ENCODE results near the gene ACSM3.
"Not testable (repeated sequence)": the region's sequence is repeated elsewhere in the genome, so short reads cannot be mapped to it uniquely, and the experiment has no call there.

ACSM3 gene

DNA sequence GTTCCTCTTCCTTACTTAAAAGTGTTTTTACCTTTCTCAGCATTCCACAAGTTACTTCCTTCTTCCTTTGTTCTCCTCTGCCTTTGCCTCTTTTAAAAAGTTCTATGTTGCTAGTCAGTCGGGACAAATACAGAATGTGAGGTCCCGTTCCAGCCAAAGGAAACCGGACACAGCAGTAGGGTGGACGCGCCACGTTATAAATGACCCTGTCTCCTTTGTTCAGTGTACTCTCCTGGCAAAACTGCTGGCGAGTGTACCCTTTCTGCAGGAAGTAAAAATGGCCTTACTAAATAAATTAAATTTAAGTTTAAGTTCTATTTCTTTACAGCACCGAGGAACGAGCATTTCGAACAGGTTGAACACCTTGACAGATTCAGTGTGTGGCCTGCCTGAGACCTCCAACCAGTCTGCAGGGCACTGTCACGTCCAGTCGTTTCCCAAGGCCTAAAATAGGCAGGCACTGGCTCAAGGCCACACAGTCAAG, 41.9 kb downstream of the ACSM3 start:
- not testable (repeated sequence) for DNase-seq (ENCODE audit: low read depth in 2 of 2)

DNA sequence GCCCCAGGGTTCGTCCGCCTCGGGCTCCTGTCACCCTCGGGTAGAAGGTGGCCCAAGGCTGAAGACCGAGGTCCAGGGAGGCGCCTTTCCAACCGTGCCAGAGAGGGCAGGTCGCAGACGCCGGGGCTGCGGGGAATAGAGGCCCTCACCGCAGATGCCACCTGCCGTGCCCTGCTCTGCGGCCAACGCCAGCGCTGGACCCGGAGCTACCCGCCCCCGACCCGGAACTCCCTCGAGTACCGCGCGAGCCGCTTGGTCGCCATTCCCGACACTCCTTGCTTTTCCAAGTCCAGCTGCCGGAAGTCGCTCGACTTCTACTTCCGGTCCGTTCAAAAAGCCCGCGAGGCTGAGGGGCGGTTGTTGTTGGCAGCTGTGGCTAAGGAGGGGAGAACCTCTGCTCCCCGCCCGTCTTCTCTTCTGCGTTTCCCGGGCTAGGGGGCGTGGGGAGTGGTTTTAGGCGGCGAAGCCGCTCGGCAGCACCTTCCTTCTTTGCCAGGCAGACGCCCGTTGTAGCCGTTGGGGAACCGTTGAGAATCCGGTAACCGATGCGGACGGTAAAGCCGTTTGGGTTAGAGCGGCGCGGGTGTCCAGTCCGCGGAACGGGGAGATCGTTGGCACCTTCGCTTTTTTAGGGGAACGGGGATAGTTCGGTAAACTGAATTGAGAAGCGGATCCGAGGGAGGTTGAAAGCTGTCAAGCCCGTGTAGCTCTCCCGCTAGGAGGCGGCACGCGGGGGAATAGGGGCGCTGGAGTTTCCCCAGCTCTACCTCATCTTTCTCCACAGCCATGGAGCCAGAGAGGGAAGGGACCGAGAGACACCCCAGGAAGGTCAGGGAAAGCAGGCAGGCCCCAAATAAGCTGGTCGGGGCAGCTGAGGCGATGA, 42.6 kb downstream of the ACSM3 start, which contains the start of the genes ERI2 and REXO5:
ERI2 (minus strand) TSS at position 305 of the 883 bp plus-strand sequence; CDS start at position 263, 42 bp downstream.
REXO5 (plus strand) TSS at position 360 of the 883 bp plus-strand sequence; CDS start at position 787, 427 bp downstream.
- DNase-seq (ENCODE audit: low read depth in 2 of 2), result peak; percentile 51 to 62

DNA sequence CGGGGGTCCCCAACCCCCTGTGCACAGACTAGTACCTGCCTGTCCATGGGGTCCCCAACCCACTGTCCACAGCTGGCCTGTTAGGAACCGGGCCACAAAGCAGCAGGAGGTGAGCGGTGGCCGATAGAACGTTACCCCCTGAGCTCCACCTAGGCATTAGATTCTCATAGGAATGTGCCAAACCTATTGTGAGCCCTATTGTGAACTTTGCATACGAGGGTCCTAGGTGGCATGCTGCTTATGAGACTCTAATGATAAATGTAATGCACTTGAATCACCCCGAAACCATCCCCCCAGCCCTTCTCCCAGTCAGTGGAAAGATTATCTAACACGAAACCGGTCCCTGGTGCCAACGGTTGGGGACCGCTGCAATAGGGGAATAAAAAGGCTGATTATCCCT, 44.0 kb downstream of the ACSM3 start:
- no peak for DNase-seq (ENCODE audit: low read depth in 2 of 2)

DNA sequence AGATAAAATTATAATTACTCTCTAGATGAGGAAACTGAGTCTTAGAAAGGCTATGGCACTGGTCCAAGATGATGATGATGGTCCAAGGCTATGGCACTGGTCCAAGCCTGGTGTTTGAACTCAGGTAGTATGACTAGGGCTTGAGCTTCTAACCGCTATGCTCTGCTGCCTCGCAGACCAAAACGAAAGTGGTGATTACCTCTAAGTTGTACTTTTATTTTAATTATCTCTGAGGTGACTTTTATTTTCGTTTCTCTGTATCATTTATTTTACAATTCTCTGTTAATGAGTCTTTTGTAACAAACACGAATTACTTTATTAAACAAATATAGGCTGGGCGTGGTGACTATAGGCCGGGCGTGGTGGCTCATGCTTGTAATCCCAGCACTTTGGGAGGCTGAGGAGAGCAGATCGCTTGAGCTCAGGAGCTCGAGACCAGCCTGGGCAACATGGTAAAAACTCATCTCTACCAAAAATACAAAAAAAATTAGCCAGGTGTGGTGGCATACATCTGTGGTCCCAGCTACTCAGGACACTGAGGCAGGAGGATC, 48.1 kb downstream of the ACSM3 start:
- DNase-seq (ENCODE audit: low read depth in 2 of 2), result no peak

DNA sequence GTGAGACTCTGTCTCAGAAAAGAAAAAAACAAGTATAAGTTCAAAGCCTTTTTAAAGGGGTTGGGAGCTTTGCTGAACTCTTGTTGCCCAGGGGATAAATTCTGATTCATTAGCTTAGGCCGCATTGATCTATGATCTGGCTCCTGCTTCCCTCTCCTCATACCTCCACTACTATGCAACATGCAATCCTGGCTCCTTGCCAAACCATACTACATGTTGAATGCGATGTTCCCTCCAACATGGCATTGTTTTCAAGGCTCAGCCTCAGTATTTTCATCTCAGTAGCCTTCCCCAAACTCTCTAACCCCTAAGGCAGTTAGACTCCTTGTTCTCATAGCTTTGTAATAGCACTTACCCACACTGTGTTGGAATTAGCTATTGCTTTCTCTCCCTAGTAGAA, 48.7 kb downstream of the ACSM3 start:
- no peak for DNase-seq (ENCODE audit: low read depth in 2 of 2)

DNA sequence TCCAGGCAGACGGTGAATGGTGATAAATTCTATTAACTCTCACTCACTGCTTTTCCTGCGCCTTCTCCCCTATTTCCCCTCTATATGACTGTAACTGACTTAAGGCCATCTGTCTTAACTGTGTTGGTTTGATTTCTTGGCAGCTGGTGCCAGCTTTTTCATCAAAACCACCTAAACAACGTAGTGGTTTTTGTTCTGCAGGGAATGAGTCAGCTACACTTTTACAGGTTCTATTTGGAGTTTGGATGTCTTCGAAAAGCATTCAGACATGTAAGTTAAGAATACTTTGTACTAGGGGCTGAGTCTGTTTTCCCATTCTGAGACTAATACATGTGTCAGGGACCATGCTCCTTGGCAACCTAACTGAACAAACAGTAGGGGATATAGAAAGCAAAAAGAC, 51.0 kb downstream of the ACSM3 start:
- DNase-seq (ENCODE audit: low read depth in 2 of 2), result no peak

DNA sequence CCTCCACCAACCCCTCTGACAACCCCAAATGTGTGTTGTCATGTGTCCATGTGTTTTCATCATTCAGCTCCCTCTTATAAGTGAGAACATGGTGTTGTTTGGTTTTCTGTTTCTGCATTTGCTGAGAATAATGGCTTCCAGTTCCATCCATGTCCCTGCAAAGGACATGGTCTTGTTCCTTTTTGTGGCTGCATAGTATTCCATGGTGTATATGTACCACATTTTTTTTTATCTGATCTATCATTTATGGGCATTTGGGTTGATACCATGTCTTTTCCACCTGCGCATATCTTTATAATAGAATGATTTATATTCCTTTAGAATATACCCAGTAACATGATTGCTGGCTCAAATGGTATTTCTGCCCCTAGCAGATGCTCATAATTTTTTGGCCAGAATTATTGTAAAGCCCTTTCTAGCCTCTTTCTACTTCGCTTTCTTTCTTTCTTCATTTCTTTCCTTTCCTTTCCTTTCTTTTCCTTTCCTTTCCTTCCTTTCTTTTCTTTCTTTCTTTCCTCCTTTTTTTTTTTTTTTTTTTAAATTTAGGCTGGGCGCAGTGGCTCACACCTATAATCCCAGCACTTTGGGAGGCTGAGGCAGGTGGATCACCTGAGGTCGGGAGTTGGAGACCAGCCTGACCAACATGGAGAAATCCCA, 55.2 kb downstream of the ACSM3 start:
- DNase-seq (ENCODE audit: low read depth in 2 of 2), result no peak

DNA sequence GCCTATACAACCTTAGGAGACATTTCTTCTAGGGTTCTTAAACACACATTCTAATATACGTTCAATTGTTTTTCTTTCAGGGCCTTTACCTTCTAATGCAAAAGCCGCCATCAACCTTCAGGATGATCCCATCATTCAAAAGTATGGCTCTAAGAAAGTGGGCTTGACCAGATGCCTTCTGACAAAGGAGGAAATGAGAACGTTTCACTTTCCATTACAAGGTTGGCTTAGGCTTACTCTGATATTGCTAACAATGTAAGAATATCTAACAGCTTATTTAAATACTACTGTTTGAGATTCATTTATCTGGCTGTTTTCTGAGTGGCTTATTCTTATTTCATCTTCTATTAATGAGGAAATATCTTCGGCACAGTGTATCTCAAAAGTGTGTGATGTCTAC, 57.9 kb downstream of the ACSM3 start:
- no peak for DNase-seq (ENCODE audit: low read depth in 2 of 2)

DNA sequence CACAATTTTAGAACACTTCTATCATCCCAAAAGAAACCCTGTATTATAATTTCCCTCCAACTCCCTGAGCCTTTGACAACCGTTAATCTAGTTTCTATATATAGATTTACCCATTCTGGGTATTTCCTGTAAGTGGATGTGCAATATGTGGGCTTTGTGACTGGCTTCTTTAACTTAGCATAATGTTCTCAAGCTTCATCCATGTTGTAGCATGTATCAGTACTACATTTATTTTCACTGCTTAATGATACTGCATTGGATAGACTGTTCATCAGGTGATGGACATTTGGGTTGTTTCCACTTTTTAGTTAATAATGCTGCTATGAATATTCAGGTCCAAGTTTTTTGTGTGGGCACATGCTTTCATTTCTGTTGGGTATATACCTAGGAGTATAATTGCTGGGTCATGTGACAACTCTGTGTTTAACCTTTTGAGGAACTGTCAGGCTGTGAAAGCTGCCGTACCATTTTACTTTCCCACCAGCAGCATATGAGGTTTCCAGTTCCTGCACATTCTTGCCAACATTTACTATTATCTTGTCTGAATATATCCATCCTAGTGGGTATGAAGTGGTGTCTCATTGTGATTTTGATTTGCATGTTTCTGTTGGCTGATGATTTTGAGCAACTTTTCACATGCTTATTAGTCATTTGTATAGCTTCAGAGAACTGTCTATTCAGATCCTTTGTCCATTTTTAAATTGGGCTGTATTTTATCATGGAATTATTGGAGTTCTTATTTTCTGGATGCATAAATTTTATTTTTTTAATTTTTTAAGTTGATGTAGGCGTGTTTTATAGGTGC, 58.9 kb downstream of the ACSM3 start:
- no peak for DNase-seq (ENCODE audit: low read depth in 2 of 2)

DNA sequence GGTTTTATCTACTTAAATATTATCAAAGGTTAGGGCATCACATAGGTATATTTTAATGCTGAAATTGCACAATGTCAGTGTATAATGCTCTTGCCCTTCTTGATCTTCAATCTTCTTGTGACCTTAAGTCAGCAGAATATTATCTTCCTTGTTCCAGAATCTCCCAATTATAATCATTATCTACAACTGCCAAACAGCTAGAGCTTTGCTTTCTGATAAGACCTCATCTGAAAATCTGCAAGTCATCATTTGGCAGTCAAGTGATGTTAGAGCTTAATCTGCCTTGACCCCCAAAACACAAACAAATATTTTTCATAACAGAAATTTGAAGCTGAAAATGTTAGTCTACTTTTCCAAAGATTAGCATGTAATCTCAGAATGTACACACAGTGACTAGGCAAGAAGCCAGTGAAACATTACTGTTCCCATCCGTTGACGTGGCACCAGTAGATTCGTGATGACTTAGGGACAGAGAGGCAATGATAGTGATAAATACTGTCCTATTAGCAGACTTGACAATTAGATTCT, 62.3 kb downstream of the ACSM3 start:
- no peak for DNase-seq (ENCODE audit: low read depth in 2 of 2)

DNA sequence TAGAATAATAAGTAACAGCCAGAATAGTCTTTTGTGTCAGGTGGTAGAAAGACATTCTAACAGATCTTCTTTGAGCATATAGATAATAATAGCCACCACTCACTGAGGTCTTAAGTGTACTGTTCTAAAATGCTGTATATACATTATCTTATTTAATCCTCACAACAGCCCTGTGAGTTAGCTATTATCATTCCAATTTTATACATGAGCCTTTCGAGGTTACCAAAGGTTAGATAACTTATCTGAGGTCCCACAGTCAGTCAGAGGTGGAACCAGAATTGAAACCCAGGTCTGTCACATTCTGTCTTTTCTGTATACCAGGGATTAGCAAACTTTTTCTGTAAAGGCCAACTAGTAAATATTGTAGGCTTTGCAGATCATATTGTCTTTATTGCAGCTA, 65.7 kb downstream of the ACSM3 start:
- DNase-seq (ENCODE audit: low read depth in 2 of 2), result no peak

DNA sequence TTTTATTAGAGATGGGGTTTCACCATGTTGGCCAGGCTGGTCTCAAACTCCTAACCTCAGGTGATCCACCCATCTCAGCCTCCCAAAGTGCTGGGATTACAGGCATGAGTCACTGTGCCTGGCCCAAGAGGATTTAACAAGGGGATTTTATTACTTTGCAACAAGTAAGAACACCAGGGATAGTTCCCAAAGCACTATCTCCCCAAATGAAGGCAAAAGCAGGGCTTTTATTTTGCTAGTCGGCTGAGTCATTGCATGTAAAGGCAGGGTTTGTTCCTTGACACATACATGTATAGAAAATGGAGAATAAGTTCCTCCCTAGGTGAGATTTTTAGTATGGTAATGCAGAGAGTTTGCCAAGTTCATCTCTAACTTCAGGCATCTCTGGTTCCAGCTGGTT, 66.6 kb downstream of the ACSM3 start:
- DNase-seq (ENCODE audit: low read depth in 2 of 2), result no peak

DNA sequence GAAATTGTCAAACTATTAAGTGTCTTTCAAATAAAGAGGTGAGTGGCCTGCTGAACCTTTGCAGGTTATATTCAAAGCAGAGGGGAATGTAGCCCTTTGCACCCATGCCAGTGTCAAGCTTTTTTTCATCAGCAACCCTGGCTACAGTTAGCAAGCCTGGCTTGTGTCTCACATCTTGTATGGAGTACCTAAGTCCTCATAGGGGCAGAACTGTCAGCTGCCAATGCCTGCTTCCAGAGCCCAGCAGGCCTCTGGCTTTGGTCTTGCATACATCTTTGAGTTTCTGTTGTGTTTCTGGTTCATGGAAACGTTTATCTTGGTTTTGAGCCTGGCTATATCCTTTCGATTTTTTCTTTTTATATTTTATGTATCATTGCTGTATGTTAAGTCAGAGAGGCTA, 69.3 kb downstream of the ACSM3 start:
- no peak for DNase-seq (ENCODE audit: low read depth in 2 of 2)

DNA sequence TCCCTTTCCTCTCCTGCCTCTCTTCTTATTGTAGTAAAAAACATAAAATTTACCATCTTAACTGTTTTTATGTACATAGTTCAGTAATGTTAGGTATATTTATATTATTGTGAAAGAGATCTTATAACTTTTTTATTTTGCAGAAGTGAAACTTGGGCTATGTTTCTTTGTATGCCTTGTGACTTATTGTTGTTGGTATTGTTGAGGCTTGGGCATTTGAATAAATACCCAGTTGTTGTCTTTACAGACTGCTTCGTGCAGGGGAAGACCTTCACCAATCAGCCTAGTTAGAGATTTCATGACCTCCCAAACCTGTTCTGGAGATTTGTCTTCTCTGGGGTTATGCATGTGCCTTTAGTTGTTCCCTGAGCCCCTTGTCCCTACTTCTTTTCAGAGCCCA, 74.4 kb downstream of the ACSM3 start:
- no peak for DNase-seq (ENCODE audit: low read depth in 2 of 2)

DNA sequence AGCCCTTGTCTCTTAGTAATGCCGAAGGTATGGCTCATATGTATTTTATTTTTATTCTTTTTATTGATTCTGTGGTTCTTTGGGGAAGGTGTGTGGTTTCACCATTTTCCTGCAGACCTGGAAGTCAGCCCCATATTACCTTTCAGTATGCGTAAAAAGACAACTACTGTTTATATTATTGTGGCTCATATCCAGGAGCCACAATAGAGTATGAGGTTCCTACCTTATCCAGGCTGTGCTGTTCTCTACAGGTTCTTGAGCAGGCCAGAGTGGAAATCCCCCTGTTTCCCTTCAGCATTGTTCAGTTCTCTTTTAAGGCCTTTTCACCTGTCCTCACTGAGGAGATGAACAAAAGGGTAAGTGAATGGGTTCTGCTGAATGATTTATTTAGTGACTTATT, 75.7 kb downstream of the ACSM3 start:
- no peak for DNase-seq (ENCODE audit: low read depth in 2 of 2)

DNA sequence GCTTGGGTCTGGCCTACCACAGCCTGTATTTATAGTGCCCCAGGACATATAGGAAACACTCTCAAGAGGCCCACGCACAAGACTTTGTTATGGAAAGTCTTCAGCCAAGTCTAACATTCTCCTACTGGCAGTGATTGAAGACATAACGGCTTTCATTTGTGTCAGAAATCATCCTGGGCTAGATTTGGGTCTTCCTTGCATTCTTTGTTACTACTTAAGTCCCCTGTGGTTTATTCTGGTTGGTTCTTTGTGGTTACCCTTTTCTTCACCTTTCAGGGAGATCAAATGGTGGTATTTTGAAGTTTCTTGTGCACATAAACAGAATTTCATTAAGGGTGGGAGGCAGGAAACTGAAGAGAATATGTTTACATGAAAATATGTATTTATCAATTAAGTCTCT, 80.2 kb downstream of the ACSM3 start:
- DNase-seq (ENCODE audit: low read depth in 2 of 2), result no peak

DNA sequence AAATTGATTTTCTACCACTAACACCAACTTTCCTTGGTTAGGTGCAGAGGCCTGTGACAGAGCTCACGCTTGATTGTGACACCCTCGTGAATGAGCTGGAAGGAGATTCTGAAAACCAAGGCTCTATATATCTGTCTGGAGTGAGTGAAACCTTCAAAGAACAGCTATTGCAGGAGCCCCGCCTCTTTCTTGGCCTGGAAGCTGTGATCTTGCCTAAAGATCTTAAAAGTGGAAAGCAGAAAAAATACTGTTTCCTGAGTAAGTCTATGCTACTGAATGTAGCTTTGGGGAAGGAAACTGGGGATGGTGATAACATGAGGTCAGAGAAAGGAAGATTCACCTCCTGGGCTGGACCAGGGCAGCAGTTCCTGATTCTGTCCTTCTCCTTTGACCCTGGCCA, 80.8 kb downstream of the ACSM3 start:
- no peak for DNase-seq (ENCODE audit: low read depth in 2 of 2)

DNA sequence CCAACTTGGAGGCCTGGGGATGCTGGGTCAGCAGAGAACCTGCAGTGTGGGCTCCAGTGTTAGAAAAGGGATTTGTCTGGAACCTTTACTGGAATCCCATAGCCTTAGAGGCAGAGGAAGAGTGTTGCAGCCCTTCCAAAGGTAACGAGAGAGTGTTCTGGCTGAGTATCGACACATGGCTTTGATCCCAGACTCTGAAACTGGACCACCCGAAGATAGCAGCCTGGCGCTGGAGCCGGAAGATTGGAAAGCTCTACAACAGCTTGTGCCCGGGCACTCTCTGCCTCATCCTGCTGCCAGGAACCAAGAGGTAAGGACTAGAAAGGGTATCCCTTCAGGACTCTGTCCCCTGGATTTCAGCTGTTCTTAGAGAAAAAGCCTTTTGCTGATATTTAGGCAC, 82.2 kb downstream of the ACSM3 start:
- no peak for DNase-seq (ENCODE audit: low read depth in 2 of 2)

DNA sequence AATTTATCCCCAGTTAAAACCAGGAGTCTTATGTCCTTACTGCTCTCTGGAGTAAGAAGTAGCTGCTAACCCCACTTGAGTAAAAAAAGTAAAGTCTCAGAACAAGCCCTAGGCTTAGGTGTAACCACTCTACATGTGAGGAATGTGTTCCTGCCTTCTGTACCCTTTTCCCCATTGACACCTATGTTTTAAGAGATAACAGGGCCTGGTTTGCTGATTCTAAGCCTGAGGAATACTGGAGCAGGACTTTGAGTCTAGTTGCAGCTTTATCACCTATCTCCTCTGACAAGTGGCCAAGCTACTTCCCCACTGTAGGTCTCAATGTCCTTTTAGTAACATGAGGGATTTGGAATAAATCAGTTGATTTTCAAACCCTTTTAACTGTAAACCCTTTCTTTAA, 82.7 kb downstream of the ACSM3 start:
- DNase-seq (ENCODE audit: low read depth in 2 of 2), result no peak
